ENCODE data around the gene TTBK1.
"Not testable (repeated sequence)": the region's sequence is repeated elsewhere in the genome, so short reads cannot be mapped to it uniquely, and the experiment has no call there.

The TTBK1 gene

GRCh38 chr6:43287717-43288679, 44.7 kb downstream of the TTBK1 start:
- DNase-seq (ENCODE audit: low spot score), result no peak

DNA sequence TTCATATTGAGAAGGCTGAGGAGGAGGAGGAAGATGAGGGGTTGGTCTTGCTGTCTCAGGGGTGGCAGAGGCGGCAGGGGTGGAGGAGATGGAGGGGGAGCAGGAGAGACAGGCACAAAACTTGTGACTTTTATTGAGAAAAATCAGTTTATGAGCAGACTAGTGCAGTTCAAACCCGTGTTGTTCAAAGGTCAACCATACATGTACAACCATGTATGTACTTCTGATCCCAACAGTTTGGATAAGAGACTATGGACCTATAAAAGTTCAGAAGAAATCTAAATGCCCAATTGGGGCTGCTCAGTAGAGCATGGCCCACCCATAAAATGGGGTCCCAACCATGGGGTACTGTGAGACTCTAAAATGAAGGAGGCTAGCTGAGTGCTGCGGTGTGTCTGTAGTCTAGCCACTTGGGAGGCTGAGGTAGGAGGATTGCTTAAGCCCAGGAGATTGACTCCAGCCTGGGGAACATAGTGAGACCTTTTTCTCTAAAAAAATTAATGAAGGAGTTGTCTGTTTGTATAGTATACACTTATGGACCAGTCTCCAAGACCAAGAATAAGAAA, 47.1 kb downstream of the TTBK1 start:
- DNase-seq (ENCODE audit: low spot score), result no peak

- DNase-seq (ENCODE audit: low spot score), result no peak
Observed at GRCh38 chr6:43290905-43291355, 47.6 kb downstream of the TTBK1 start.

GRCh38 chr6:43291708-43292107, 48.4 kb downstream of the TTBK1 start:
- DNase-seq (ENCODE audit: low spot score), result no peak

DNA sequence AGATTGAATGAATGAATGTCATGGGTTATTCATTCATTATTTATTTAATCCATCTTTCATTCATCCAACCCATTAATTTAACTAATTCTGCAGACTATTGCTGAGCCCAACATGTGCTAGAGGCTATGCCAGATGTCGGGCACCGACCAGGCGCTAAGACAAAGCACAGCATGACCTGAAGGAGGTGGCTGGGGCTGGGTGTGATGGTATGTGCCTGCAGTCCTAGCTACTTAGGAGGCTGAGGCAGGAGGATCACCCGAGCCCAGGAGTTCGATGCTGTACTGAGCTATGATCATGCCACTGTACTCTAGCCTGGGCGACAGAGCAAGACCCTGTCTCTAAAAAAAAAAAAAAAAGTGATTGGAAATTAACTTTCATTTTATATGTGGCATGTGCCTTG, 49.1 kb downstream of the TTBK1 start:
- DNase-seq (ENCODE audit: low spot score), result no peak

DNA sequence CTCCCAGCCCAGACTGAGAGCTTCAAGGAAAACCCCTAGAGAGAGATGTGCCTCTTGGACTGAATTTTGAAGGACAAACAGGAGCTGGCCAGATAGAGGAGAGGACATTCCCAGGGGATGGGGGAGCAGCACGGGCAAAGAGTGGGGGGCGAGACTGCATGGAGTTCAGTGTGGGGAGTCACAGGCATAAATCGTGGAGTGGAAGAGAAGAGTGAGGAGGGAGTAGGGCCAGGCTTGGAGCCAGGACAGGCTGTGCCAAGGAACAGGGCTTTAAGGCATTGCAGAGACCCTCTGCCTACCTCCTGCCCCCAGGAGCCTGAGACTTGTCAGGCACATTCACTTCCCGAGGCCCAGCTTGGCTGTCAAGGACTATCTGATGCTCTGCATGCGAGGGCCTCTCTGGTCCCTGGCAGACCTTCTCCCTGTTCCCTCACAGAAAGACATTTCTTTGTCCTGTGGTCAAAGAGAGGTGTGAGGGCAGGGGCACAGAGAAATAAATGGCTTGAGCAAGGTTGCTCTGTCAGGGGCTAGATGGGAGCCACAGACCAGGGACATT, 49.6 kb downstream of the TTBK1 start:
- DNase-seq (ENCODE audit: low spot score), result no peak

DNA sequence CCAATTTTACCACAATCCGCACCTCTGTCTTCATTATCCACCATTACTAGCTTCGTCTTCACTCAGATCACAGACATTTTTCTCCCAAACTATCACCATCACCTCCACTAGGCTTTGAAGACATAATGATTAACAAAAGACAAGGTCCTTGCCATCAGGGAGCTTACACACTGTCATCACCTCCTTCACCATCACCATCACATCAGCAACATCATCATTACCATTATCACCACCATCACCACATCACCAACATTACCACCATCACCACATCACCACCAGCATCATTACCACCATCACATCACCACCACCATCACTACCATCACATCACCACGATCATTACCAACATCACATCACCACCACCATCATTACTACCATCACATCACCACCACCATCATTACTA, 50.4 kb downstream of the TTBK1 start:
- no peak for DNase-seq (ENCODE audit: low spot score)

DNA sequence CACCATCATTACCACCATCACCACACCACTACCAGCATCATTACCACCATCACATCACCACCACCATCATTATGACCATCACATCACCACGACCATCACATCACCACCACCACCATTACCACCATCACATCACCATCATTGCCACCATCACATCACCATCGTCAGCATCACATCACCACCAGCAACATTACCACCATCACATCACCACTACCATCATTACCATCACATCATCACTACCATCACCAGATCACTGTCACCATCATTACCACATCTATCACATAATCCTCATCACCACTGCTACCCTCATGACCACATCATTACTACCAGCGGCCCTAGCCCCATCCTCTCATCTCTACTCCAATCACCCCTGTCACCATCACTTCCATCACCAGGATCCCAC, 51.3 kb downstream of the TTBK1 start:
- no peak for DNase-seq (ENCODE audit: low spot score)

DNA sequence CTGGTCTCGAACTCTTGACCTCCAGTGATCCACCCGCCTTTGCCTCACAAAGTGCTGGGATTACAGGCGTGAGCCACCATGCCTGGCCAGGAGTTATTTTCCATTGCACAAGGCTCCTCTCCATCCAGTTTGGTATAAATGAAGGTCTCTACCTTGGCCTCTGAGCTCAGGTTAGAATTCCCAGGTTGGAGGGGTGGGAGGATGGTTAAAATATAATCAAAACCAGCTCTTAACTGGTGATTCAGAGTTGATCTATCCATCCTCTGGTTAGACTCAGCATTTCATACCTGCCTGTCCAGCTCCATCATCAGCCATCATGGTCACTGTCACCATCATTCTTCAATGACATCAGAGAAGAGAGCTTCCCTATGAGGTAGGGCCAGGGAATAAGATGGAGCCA, 52.2 kb downstream of the TTBK1 start:
- no peak for DNase-seq (ENCODE audit: low spot score)

DNA sequence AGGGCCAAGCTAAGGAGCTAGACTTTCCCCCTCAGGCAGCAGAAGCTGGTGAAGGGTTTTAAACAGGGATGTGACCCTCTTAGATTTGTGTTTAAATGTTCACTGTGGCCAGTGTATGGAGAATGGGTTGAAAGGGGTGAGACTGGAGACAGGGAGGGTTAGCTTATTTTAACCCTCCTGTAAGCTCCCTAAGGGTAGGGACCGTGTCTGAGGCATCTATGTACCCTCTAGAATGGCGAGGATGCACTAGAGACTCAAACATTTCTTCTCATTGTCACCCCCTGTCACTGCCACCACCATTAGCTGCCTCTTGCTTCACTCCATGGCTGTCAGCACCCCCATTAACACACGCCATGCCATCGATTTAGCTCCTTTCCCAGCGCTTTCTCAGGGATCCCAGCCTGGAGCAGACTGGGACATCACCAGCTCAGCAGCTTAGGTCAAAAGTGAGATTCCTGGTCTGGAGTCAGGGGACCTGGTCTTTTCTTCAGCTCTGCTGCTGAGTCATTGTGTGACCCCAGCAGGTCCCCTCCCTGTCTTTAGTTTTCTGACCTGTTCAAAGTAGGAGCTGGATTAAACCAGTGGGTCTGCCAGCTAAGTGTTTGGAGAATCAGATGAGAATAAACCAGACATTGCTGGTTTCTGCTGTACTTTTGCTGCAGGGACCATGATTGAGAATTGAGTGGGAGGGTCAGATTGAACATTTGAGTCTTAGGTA, 53.7 kb downstream of the TTBK1 start:
- DNase-seq (ENCODE audit: low spot score), result no peak

DNA sequence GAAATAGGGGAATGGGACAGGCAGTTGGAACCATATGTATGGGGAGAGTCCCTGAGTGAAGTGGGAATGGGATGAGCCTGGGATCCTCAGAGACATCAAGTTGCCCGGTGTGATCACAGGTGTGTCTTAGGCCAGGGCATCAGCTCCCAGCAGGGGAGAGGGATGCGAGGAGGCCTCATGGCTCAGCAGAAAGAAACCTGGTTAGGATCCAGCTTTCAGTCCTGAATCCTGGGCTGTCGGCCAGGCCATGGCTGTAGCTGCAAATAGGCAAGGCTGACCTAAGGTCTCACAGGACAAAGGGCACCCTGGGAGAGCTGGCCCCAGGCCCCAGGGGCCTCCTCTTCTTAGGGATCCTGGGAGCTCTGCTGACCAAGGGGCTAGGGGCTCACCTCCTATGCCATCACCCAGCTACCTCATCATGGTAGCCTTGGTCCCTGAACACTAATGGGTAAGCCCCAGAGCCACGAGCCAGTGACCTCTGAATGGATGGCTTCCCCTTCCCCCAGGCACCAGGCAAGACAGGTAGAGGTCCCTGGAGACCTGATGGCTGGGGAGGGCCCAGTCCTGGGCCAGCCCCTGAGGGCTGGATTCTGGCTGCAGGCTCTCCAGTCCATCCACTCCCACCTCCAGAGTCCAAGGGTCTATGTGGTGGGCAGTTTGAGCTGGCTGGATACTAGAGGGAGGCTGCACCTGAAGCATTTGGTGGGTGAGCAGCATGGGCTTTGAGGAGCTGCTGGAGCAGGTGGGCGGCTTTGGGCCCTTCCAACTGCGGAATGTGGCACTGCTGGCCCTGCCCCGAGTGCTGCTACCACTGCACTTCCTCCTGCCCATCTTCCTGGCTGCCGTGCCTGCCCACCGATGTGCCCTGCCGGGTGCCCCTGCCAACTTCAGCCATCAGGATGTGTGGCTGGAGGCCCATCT, 54.6 kb downstream of the TTBK1 start, which contains the start of gene SLC22A7:
SLC22A7 (plus strand) TSS at position 617 of the 921 bp plus-strand sequence; CDS start at position 716, 99 bp downstream.
- no peak for DNase-seq (ENCODE audit: low spot score)

DNA sequence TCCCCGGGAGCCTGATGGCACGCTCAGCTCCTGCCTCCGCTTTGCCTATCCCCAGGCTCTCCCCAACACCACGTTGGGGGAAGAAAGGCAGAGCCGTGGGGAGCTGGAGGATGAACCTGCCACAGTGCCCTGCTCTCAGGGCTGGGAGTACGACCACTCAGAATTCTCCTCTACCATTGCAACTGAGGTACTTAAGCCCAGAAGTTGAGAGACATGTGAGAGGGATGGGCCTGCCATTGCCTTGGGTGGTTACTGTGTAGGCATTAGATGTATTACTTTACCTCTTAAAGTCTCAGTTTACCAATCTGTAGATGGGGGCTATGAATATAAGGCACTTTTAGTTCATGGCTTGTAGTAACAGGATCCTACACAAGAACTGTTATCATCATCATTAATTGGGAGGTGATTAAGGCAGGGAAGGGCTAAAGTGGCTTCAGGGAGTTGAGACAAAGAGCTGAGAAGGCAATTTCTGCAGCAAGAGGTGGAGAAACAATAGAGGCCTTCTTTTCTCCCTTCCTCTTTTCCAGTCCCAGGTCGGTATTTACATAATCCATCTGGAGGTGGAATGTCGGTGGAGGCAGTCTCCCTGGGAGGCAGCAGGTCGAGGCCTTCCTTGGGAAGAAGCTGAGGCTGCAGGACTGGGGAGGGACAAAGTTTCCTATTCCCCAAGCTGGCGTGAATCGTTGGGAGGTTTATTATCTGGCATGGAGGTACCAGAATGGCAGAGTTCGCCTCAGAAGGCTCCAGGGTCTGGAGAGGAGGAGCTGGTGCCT, 55.5 kb downstream of the TTBK1 start:
- no peak for DNase-seq (ENCODE audit: low spot score)

GRCh38 chr6:43299338-43300293, 56.3 kb downstream of the TTBK1 start:
- DNase-seq (ENCODE audit: low spot score), result no peak

DNA sequence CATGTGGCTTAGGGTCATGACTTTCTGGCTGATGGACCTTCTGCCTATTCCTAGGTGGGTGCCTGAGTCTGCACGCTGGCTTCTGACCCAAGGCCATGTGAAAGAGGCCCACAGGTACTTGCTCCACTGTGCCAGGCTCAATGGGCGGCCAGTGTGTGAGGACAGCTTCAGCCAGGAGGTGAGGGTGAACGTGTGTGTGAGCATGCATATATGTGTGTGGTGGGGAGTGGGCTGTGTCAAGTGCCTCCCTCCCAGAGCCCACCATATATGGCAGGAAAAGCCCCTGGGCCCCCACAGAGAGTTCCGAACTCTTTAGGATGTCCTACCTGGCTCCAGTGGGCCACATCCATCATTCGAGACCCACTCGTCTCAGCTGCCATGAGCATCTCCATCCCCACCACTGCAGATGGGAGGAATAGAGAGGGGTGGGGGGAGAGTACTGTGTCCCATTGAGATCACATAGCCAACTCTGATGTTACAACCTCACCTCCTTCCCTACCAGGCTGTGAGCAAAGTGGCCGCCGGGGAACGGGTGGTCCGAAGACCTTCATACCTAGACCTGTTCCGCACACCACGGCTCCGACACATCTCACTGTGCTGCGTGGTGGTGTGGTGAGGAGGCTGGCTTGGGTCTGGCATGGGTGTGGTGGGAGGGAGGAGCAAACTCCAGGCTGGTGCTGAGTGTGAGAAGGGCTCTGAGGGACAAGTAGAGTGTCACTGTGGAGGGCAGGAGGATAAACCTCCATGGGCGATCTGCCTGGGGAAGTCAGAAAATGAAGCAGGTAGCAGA, 58.0 kb downstream of the TTBK1 start:
- no peak for DNase-seq (ENCODE audit: low spot score)

GRCh38 chr6:43302126-43302525, 58.8 kb downstream of the TTBK1 start:
- DNase-seq (ENCODE audit: low spot score), result no peak

DNA sequence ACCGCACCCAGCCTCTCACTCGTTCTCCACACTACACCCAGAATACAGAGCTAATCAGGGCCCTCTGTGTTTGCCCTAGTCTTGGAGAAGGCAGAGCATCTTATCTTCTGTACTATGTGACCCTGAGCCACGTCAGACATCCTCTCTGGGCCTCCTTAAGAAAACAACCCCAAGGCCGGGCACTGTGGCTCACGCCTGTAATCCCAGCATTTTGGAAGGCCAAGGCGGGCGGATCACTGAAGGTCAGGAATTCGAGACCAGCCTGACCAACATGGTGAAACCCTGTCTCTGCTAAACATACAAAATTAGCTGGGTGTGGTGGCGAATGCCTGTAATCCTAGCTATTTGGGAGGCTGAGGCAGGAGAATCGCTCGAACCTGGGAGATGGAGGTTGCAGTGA, 59.7 kb downstream of the TTBK1 start:
- DNase-seq (ENCODE audit: low spot score), result not testable (repeated sequence)

- DNase-seq (ENCODE audit: low spot score), result no peak
Observed at GRCh38 chr6:43303751-43304331, 60.6 kb downstream of the TTBK1 start.

- DNase-seq (ENCODE audit: low spot score), result no peak
Observed at GRCh38 chr6:43304361-43304760, 61.1 kb downstream of the TTBK1 start.
